Dermis microvascular lymphatic vessel endothelial cell (primary cell): ENCODE data around the gene SUSD6. TPM values are rescaled to one million over a fixed set of nuclear protein-coding genes. Genes with fewer than 3 reads are reported as not detected.

Experiments used
- DNase-seq, 2 donors: peaks; one replicate each; pipeline versions ENCODE4 v3.0.0 to v3.0.0-alpha.2; 2010; ENCODE audit warnings: low read depth in 2 of 2
- total RNA-seq: library from RNA; depleted of rRNA; stranded (reverse); fragments of >200 nt; gene quantifications from 2 replicates; pipeline ENCODE4 v1.2.1, GENCODE V29; 2014

Gene SUSD6
- total RNA-seq, 1 donor from 2014 or later, result 9.1 TPM

DNA sequence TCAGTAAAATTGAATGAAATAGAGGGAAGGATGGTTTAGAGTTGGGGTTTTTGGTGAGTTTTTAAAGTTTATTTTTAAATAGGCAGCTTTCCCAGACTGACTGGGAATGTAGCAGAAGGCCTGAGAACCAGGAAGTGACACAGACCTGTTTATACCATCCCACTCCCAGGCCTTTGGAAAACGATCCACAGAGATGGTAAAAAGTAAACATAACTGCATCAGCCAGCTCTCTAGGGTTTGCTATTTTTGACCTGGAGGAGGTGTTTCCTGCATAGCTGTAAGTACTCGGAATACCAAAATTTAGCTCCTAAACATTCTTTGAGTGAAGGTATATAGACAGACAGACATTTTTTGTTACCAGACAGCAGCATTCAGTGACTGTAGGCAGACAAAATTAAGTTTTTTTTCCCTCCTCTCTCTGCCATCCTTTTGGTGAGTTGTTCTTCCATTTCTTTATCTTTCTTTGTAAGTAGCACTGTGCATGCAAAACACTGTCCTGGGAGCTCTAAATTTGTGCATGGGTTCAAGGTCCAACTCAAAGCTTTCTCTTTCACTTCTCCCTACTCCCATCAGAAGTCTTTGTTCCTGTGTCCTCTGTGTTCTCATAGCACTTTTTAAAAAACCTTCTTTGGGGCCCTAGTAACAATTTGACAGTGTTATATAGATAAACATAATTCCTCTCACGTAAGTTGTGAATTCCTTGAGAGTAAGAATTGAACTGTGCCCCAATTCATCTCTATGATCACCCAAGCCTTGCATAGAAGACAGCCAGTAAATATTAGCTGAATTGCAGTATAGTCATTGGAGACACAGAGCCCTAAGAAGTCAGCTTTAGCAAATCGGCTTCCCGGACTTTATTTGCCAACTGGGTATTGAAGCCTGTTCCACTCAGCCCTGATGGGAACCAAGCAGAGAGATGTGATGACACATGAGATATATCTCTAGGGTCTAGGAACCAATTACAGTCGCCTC lies 37.4 kb downstream of the SUSD6 start:
- DNase-seq, result peak; percentile 78 to 95

DNA sequence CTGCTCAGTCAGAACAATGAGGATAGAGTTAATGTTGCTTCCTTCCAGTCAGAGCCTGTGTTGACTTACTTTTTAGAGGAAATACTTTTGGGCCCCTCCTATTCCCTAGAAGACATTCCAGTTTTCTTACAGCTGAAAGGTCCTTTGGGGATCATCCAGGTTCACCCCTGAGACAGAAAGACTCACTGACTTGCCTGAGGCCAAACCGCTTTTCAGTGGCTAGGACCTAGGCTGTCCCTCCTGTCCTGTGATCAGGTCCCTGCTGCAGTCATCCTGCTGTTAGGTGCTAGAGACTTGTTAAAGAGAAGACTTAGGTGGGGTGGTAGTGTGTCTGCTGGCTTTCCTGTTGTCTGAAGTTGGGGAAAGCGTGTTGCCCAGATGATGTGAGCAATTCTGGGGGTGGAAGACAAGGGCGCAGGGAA lies 39.6 kb downstream of the SUSD6 start:
- peak in 1 of 2 donors; percentile 56 for DNase-seq

DNA sequence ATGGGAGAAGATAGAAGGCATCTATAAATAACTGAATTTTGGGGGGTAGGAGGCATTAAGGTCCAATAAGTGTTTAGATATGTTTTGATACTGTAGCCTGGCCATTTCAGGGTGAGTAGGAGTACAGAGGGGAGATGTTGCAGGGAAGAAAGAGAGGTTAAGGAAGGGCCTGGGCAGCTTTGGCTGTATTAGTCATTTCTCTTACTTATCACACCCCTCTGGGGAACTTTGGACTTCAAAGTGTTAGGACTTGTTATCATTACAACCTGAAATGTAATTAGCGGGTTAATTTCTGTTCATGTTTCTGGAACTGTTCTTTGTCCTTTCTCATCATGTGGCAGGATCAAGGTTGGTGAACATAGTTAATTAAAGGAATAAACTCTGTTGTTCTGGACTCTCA lies 40.3 kb downstream of the SUSD6 start:
- DNase-seq, result peak in 1 of 2 donors; percentile 41

DNA sequence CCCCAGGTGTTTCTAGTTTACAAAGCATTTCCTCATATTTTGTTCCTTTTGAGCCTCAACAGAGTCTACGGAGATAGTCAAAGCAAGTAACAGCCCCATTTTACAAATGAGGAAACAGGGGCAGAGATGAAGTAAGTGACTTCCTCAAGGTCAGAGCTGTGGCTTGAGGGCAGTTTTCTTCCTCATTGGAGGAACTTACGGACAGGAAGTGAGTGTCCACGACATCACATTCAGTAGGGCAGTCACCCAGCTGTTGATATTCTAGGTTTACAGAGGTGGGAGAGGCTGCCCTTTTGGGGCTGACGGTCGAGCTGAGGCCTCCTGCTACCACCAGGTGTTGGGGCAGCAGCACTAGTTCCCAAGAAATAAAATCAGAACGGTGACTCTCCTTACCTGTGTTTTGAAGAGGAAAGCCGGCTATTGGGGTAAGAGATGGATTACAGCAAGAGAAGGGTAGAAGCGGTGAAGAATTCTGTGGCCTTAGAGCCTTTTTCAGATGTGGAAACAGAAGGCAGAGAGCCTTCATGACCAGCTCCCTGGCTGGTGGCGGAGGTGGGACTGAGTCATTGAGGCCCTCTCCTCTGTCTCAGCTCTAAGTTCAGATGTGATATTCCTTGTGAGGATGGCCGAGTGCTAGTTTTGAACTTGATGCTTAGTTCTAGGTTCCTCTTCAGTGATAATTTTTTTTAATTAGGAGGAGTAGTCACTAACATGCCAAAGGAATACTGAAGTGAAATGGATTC lies 41.7 kb downstream of the SUSD6 start:
- no peak for DNase-seq

DNA sequence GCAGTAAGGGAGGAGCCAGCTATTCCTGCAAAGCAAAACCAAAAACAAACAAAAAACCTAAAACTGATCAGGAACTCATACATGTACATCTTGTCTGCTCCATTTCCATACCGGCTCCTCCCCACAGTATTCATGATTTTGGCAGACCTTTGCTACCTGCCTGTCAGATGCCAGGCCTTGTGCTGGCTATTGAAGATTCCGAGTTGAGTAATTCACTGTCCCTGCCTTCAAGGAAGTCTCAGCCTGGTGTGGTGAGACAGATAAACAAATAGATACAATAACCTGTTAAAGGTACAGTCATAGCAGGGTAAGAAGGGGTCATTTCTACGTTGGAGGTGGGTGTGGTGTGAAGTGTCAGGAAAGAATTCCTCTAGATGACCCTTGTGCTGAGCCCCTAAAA lies 42.7 kb downstream of the SUSD6 start:
- no peak for DNase-seq

DNA sequence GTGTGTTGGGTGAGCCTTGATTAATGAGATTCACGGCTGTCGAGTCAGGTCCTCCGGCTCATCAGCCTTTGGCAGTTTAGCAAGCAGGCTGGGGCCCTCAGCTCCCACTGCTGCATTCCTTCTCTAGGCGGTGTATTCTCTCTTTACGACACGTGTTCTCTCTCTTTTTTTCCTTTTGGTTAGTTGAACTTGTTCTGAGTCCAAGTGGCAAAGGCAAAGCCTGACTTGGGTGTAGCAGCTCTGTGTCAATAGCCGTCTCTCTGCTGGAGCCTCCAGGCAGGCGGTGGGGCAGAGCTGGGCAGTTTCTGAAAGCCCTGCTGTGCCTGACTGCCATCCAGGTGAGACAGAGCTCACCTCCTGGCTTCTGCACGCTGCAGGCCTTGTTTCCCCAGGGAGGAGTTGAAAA lies 46.6 kb downstream of the SUSD6 start:
- no peak for DNase-seq

DNA sequence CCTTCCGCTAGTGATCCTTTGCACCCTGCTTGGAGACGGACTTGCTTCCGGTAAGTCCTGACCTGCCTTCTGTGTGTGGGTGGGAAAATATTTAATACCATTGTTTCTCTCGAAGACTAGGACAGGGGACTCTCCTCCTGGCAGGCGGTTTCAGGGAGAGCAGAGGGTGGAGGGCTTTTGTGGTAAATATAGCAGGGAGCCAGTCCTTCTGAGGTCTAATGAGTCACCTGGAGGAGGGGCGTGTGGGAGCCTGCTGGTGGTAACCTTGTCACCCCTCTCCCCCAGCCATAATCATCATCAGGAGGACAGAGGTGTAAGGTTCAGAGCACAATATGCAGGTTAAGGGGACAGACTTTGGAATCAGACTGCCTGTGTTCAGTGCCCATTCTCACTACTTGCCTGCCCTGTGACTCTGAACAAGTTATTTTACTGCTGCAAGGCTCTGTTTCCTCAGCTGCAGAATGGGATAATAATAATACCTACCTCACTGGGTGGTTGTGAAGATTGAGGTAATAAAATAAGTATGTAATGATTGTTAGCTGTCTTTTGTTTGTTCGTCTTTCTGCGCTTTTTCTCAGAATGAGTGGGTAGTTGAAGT lies 47.4 kb downstream of the SUSD6 start:
- DNase-seq, result peak in 1 of 2 donors; percentile 39

DNA sequence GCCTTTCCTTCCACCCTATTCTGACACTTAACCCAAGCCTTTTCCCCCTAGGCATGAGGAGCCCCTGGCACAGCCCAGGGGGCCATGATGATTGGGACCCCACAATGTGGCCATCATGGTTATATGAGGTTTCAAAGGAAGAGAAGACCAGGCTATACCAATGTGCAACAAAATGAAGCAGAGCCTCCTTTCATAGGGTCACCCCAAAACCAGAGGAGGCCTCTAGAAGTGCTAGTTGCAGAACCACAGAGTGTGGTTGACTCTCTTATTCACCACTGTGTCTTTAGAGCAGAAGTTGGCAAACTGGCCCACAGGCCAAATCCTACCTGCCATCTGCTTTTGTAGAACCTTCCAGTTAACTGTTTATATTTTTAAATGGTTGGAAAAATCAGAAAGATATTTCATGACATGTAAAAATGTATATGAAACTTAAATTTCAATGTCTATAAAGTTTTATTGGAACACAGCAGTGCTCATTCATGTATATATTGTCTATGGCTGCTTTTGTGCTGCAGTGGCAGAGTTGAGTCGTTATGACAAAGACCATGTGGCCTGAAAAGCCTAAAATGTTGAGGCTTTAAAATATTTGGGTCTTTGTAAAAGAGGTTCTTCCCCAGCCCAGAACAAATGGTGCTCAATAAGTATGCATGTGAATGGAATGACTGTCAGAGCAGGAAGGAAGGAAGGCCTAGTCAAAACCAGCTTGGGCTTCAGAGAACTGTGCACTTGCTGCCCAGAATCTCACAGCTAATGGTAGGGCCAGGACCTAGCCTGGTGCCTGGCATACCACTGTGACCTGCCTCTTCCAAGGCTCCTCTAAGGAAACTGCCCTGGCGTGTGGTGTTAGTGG lies 49.2 kb downstream of the SUSD6 start:
- DNase-seq, result no peak

DNA sequence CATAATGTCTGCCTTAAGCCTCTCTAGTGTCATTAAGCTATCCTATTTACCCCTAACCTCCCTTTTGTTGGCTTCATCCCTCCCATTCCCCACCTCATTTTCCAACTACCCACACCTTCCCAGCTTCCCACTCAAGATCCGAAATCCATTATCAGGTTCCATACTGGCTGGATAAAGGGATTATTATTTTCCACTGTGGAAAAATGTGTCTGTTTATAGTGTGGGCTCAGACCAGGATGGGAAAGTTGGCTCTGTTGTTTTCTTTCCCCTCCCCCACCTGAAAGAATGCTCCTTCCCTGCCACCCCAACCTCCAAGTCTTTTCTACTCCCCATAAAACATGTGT lies 49.8 kb downstream of the SUSD6 start:
- no peak for DNase-seq

DNA sequence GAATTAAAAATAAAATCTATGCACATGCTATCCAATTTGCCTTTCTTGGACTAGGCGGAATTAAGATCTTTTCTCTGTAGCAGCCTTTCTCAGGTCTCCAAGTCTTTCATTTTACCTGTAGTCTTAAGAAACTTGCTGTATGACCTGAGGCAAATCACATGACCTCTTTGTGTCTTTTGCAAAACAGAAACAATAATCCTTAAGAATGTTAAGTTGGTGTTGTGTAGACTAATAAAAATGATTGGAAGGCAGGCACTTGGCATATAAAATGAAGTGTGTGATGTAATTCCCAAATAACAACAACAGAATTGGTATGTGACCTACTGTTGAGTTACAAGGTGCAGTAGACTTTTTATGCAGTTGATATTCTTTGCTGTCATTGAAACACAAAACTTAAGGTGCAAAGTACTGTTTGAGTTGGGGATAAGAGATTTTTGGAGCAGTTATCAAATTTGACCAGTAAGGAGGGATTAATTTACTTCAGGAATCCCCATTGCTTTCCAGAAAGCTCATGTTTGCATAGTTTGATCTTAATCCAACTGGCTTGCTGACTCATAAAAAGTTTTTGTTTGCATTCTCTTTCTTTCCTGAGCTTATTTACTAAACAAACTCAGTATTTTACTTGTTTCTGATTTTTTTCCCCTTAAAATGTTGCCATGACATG lies 51.4 kb downstream of the SUSD6 start:
- no peak for DNase-seq

DNA sequence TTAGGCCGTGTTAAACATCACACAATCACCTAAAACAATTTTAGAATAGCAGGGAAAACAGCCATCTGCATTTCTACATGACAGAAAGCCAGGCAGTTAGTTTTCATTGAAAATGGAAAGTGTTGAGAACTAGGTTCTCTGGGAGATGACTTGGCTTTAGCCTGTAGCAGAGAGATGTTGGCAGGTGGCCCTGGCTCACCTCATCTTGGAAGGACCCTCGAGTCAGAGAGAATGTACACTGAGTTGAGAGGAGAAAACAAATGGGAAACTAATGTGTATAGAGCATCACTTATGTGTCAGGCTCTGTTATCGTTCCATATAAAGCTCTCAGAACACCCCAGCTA lies 51.9 kb downstream of the SUSD6 start:
- DNase-seq, result no peak

DNA sequence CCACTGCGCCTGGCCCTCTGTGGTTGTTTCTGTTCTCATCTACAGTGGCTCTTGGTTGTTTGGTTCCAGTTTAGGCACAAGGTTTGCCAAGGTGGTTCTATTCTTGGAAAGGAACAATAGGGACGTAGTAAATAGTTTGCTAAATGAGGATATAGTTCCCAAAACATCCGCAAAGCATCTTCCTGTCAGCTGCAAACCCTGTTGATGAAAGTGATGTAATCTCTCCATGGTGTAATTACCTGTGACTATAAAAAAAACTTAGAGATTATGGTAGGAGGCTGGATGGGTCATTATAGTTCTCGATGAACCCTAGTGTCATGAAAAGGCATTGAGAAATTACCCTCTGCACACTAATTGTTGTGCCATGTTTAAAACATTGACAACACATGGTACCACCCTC lies 52.9 kb downstream of the SUSD6 start:
- peak in 1 of 2 donors; percentile 51 for DNase-seq

DNA sequence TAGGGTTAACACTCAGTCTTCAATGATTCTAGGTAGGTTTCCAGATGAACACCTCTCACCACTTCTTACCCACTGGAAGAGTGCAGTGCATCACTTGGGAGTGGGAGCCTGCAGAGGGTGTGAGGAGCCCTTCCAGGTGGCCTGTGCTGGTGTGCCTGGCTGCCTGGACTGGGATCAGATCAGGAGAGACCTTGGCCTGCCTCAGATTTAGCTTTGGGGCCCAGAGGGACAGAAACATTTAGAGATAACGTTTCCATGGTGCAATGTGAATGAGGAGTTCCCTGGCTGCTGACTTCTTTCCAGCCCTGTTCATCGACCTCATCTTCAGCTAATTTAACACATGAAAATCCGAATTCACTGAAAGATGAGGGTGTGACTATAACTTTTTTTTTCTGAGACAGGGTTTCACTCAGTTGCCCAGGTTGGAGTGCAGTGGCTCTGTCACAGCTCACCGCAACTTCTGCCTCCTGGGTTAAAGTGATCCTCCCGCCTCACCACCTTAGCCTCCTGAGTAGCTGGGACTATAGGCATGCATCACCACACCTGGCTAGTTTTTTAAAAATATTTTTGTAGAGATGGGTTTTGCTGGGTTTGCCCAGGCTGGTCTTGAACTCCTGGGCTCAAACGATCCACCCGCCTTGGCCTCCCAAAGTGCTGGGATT lies 53.6 kb downstream of the SUSD6 start:
- no peak for DNase-seq

DNA sequence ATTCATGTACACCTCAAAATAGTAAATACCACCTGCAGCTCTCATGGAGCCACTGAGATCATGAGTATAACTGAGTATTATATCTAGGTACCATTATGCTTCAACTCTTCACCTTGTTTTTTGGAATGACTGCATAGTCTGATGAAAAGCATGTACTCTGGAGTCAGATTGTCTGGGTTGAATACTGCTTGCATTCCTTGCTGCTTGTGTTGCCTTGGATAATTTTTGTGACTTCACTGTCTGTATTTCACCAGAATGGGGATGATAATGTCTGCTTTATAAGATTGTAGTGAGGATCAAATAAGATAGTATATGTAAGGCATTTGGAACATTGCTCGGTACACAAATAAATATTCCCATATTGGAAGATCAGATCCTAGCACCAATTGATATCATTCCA lies 54.2 kb downstream of the SUSD6 start:
- DNase-seq, result no peak

DNA sequence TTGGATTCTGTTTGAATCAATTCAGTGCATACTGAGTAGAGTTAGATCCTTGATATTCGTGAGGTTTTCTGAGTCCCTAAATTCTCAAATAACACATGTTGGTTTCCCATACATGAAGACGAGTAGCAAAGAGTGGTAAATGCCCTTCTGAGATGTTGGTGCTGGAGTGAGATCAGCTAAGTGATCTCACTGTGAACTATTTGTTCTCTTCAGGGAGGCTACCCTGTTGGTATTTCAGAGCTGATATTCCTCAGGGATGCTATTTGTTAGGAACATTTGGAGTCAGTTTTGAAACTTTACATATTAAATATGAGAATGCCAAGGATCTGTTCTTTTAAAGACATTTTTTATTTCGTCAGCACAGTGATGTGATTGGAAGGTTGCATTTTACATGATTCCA lies 54.7 kb downstream of the SUSD6 start:
- no peak for DNase-seq

DNA sequence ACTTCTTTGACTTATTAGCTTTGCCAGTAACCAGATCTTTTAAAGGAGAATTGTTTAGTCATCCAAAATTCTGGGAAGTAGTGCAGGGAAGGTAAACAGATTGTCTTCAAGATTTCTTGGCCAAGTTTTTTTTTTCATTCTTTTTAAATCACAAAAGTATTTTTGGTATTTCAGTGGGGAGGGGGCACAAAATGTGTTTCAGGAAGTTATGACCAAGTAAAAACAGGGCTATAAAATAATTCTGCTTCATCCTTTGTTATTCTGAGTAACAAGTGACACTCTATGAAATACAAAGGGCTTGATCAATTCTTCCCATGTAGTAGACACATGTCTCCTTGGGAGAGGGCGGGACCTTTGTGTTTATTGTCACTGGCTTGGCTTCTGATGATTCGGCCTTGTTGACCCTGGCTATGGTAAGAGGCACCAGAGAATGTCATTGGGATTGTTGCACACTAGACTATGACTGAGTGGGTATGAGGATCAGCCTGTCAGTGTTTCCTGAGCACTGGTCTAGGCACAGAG lies 55.4 kb downstream of the SUSD6 start:
- peak in 1 of 2 donors; percentile 68 for DNase-seq

DNA sequence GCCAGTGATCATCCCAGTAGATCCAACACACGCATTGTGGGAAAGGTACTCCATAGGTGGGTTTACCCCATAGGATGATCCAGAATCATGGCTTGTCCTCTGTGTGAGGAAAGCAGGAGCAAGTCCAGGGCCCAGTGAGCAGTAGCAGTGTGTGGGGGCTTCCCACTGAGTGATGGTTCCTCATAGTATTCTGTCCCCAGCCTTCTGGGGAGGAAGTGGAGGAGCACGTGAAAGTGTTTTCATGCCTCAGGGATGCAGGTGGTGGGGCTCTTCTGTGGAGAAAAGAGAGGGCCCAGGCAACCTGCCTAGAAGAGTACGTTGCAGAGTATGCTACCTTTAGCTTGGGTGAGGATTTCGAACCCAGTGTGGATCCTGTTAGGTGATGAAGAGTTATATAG lies 56.5 kb downstream of the SUSD6 start:
- DNase-seq, result no peak

DNA sequence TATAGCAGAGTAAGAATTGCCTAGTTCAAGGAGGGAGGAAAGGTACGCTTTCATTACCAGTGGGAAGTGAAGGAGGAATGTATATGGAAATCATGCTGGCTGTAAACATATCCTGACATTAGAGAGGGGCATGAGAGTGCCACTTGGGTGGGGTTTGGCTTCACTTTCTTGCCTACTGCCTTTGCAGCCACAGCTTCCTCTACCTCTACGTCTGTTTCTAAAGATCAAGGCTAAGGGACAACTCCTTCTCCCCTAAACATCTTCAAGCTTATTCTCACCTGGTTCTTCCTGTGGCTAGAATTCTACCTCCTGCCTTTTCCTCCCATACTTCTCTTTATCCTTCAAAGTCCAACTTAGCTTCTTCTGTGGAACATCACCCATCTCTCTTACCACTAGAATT lies 58.0 kb downstream of the SUSD6 start:
- DNase-seq, result no peak

DNA sequence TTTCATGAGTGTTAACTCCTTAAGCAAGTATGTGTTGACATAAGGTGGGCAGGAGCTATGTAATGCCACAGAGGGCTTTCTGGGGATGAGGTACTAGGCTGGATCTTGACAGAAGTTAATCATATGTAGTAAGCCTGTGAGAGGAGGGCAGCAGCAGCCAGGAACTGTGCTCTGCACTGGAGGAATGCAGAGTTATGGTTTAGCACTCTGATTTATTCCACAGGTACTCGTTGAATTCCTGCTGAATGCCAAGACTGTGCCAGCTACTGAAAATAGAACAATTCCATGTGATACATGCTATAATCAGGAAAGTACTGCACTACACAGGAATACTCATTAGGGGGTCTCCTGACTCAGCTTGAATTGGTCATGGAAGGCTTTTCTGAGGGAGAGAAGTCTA lies 58.7 kb downstream of the SUSD6 start:
- no peak for DNase-seq

DNA sequence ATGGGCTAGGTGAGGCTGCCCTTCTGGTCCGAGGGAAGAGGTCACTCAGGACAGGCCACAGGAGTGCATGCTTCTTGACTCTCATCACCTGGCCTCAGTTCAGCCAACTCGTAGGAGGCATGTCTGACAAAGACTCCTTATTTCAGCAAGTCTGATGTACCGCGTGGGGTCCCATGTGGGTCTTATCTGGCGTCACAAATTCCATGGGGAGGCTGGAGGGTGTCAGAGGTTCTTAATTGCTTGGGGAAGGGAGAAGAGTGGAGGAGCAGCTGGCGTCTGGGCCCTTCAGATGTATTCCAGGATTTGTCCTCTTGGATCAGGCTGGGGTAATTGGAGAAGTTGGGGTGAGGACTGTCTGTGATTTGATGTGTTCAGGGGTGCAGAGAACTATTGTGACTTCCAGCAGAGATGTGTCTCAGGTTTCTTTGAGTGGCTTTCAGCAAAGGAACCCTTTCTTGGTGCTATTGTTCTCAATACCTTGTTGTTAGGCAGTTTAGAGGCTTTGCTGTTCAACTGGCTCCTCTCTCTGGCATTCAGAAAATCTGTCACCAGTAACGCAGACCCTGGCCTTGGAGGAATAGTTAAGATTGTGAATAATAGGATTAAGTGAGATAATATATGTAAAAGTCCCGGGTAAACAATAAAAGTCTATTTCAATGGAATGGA lies 60.1 kb downstream of the SUSD6 start:
- DNase-seq, result no peak
